GM23338 (cell line): Measurements from ENCODE around the gene SPAAR. TPM values are rescaled to one million over a fixed set of nuclear protein-coding genes. Genes with fewer than 3 reads are reported as not detected.

Source experiments
- ATAC-seq: fragments of 200-7000 bp; cut with Tn5 transposase; 3 replicates; pipeline ENCODE4 v1.9.1; 2020
- DNase-seq: peaks from one replicate; pipeline ENCODE4 v3.0.0-alpha.2; 2015; ENCODE audit warnings: low spot score
- H2AFZ ChIP-seq: fragments of 200-600 bp; sonication (generic); 2 replicates; pipeline ENCODE4 v1.8.0; 2016; ENCODE audit warnings: antibody characterized with exemption, mild to moderate bottlenecking, moderate library complexity
- H3F3A ChIP-seq: fragments of 200-600 bp; sonication (generic); replicated peaks from 2 replicates; pipeline ENCODE4 v1.8.0; 2017; ENCODE audit warnings: antibody characterized with exemption, mixed run types, low read depth
- H3K27ac ChIP-seq: fragments of 200-600 bp; sonication (generic); 2 replicates; pipeline ENCODE4 v1.6.1; 2016; ENCODE audit warnings: low read depth
- H3K27me3 ChIP-seq: fragments of 200-600 bp; sonication (generic); 2 replicates; pipeline ENCODE4 v1.8.0; 2016; ENCODE audit warnings: mild to moderate bottlenecking, mixed run types, moderate library complexity; ENCODE audit not compliant: insufficient read depth
- H3K36me3 ChIP-seq: fragments of 200-600 bp; sonication (generic); 2 replicates; pipeline ENCODE4 v1.8.0; 2016; ENCODE audit warnings: mild to moderate bottlenecking; ENCODE audit not compliant: insufficient read depth
- H3K4me1 ChIP-seq: fragments of 200-600 bp; sonication (generic); 2 replicates; pipeline ENCODE4 v1.8.0; 2016; ENCODE audit warnings: mild to moderate bottlenecking, moderate library complexity; ENCODE audit not compliant: insufficient read depth
- H3K4me2 ChIP-seq: fragments of 200-600 bp; sonication (generic); 2 replicates; pipeline ENCODE4 v1.7.1; 2017; ENCODE audit warnings: mixed run types
- H3K4me3 ChIP-seq: fragments of 200-600 bp; sonication (generic); 2 replicates; pipeline ENCODE4 v1.6.1; 2016; ENCODE audit warnings: mixed run types
- H3K79me2 ChIP-seq: fragments of 200-600 bp; sonication (generic); replicated peaks from 2 replicates; pipeline ENCODE4 v1.8.0; 2017; ENCODE audit warnings: mild to moderate bottlenecking; ENCODE audit not compliant: insufficient read depth
- H3K9me2 ChIP-seq: fragments of 200-600 bp; sonication (generic); 2 replicates; pipeline ENCODE4 v1.8.0; 2017; ENCODE audit not compliant: insufficient read depth
- H4K20me1 ChIP-seq: fragments of 200-600 bp; sonication (generic); replicated peaks from 2 replicates; pipeline ENCODE4 v1.8.0; 2017; ENCODE audit warnings: mild to moderate bottlenecking; ENCODE audit not compliant: insufficient read depth
- H3K27ac Mint-ChIP-seq: 2 replicates; pipeline ENCODE4 v1.8.0; 2020; ENCODE audit warnings: inconsistent platforms, mild to moderate bottlenecking, moderate library complexity, mixed read lengths
- H3K27me3 Mint-ChIP-seq: 3 replicates; pipeline ENCODE4 v1.8.0; 2022; ENCODE audit warnings: low read depth, mild to moderate bottlenecking, moderate library complexity, mixed read lengths, inconsistent platforms; ENCODE audit not compliant: insufficient read depth, poor library complexity
- H3K36me3 Mint-ChIP-seq: 3 replicates; pipeline ENCODE4 v1.8.0; 2021; ENCODE audit warnings: low read depth, mild to moderate bottlenecking, inconsistent platforms, moderate library complexity, mixed read lengths
- H3K4me1 Mint-ChIP-seq: 3 replicates; pipeline ENCODE4 v1.8.0; 2020; ENCODE audit warnings: mild to moderate bottlenecking, inconsistent platforms, mixed read lengths
- H3K4me3 Mint-ChIP-seq: 3 replicates; pipeline ENCODE4 v1.8.0; 2021; ENCODE audit warnings: moderate library complexity, mild to moderate bottlenecking, inconsistent platforms, mixed read lengths
- H3K9me3 Mint-ChIP-seq: 3 replicates; pipeline ENCODE4 v1.8.0; 2020; ENCODE audit warnings: moderate library complexity, mild to moderate bottlenecking, inconsistent platforms, mixed read lengths
- CREB1 ChIP-seq: fragments of 250-450 bp; sonication (Bioruptor Pico); IDR thresholded peaks from 2 replicates; pipeline ENCODE4 v1.5.0; 2020; ENCODE audit warnings: low read depth, mild to moderate bottlenecking, moderate library complexity
- CTCF ChIP-seq, 2 experiments: fragments of 200-600 bp in 1 of 2; sonication (generic) in 1 of 2; conservative IDR thresholded peaks; 2 replicates each; pipeline versions ENCODE4 v1.5.1 to v1.6.1; 2016 to 2017; ENCODE audit warnings: antibody characterized with exemption in 2 of 2, low read depth in 2 of 2, mild to moderate bottlenecking in 2 of 2, moderate library complexity in 1 of 2
- ETS1 ChIP-seq: IDR thresholded peaks from 2 replicates; pipeline ENCODE4 v1.6.1; 2016; ENCODE audit warnings: antibody characterized with exemption
- EZH2 ChIP-seq: fragments of 200-600 bp; sonication (generic); IDR thresholded peaks from one replicate; pipeline ENCODE4 v1.8.0; 2017; ENCODE audit warnings: antibody characterized with exemption, mild to moderate bottlenecking, low read depth; ENCODE audit not compliant: unreplicated experiment
- EZH2phosphoT487 ChIP-seq: fragments of 200-600 bp; sonication (generic); IDR thresholded peaks from one replicate; pipeline ENCODE4 v1.8.1; 2018; ENCODE audit warnings: antibody characterized with exemption; ENCODE audit not compliant: unreplicated experiment
- JUNB ChIP-seq: IDR thresholded peaks from one replicate; pipeline ENCODE4 v1.6.1; 2016; ENCODE audit warnings: antibody characterized with exemption; ENCODE audit not compliant: unreplicated experiment
- NANOG ChIP-seq: IDR thresholded peaks from 2 replicates; pipeline ENCODE4 v1.6.1; 2016; ENCODE audit warnings: antibody characterized with exemption, borderline replicate concordance
- POLR2AphosphoS5 ChIP-seq: IDR thresholded peaks from 2 replicates; pipeline ENCODE4 v1.6.1; 2016; ENCODE audit warnings: antibody characterized with exemption, low read depth
- REST ChIP-seq: IDR thresholded peaks from one replicate; pipeline ENCODE4 v1.6.1; 2018; ENCODE audit warnings: antibody characterized with exemption; ENCODE audit not compliant: unreplicated experiment
- STAT1 ChIP-seq: IDR thresholded peaks from one replicate; pipeline ENCODE4 v1.6.1; 2016; ENCODE audit warnings: antibody characterized with exemption; ENCODE audit not compliant: unreplicated experiment
- ZNF114 ChIP-seq: fragments of 250-450 bp; sonication (Bioruptor Pico); IDR thresholded peaks from 2 replicates; pipeline ENCODE4 v1.5.0; 2020; ENCODE audit warnings: mild to moderate bottlenecking, moderate library complexity
- ZNF331 ChIP-seq: fragments of 250-450 bp; sonication (Bioruptor Pico); IDR thresholded peaks from 2 replicates; pipeline ENCODE4 v1.5.0; 2020; ENCODE audit warnings: low read depth, mild to moderate bottlenecking, moderate library complexity
- polyA plus RNA-seq: library from polyadenylated mRNA; unstranded; fragments of >200 nt; fragmentation: Nextera tagmentation; extraction: Ambion mirVana; gene quantifications from 2 replicates; pipeline ENCODE4 v1.2.1, GENCODE V29; 2016
- total RNA-seq: library from RNA; depleted of rRNA; stranded (reverse); fragments of >200 nt; shearing (Covaris generic); gene quantifications from 2 replicates; pipeline ENCODE4 v1.2.3, GENCODE V29; 2014

SPAAR gene
- total and polyA plus RNA-seq, 2 experiments from 2014 or later, result not detected

GRCh38 chr9:35923927-35924763, 14.9 kb downstream of the SPAAR start:
- H3F3A ChIP-seq, result no peaks in the 10 kb centered on the region
- Mint-ChIP-seq H3K27ac (no peak overlapping the region), H3K36me3 (no peaks in the 10 kb centered on the region), H3K4me3 (no peak overlapping the region), H3K27me3 (peaks cover 3% of the 10 kb centered on the region), H3K9me3 (no peaks in the 10 kb centered on the region; the same call in 2 of the 3 replicates), H3K4me1 (peaks cover 3% of the 10 kb centered on the region; the same call in 2 of the 3 replicates)
- H3K4me3 ChIP-seq, result no peak overlapping the region
- no peaks in the 10 kb centered on the region for H3K27me3 ChIP-seq
- H3K36me3 ChIP-seq, result no peaks in the 10 kb centered on the region
- H2AFZ ChIP-seq, result 0 out of 2 replicates have a peak overlapping the region, but pooled peaks have one; percentile 8
- no peaks in the 10 kb centered on the region for H4K20me1 ChIP-seq
- no peak for TF ChIP-seq EZH2phosphoT487
- no peaks in the 10 kb centered on the region for H3K4me1 ChIP-seq
- no peak for DNase-seq
- no peaks in the 10 kb centered on the region for H3K9me2 ChIP-seq
- ATAC-seq, result no peak
- no peak overlapping the region for H3K27ac ChIP-seq
- H3K79me2 ChIP-seq, result no peaks in the 10 kb centered on the region
- H3K4me2 ChIP-seq, result no peak overlapping the region

- no peaks in the 10 kb centered on the region for H3K36me3 ChIP-seq
- H3K9me3 Mint-ChIP-seq, result no peaks in the 10 kb centered on the region; the same call in 2 of the 3 replicates
- H3K79me2 ChIP-seq, result no peaks in the 10 kb centered on the region
- H4K20me1 ChIP-seq, result no peaks in the 10 kb centered on the region
- H3F3A ChIP-seq, result no peaks in the 10 kb centered on the region
- ATAC-seq (no peak), DNase-seq (no peak)
- H3K9me2 ChIP-seq, result no peaks in the 10 kb centered on the region
- H3K4me2 ChIP-seq, result no peak overlapping the region
- no peaks in the 10 kb centered on the region for H3K36me3 Mint-ChIP-seq
- no peak overlapping the region for H3K27ac ChIP-seq
- H3K4me1 Mint-ChIP-seq, result peaks cover 3% of the 10 kb centered on the region; the same call in 2 of the 3 replicates
- H3K27ac Mint-ChIP-seq, result no peak overlapping the region
- no peak overlapping the region for H2AFZ ChIP-seq
- no peak overlapping the region for H3K4me3 ChIP-seq
- H3K4me1 ChIP-seq, result no peaks in the 10 kb centered on the region
- no peak overlapping the region for H3K4me3 Mint-ChIP-seq
- no peaks in the 10 kb centered on the region for H3K27me3 ChIP-seq
- H3K27me3 Mint-ChIP-seq, result peaks cover 4% of the 10 kb centered on the region
- TF ChIP-seq CREB1 (no peak), NANOG (no peak), POLR2AphosphoS5 (no peak), ZNF114 (no peak), ZNF331 (no peak), EZH2phosphoT487 (no peak), REST (no peak), JUNB (no peak), ETS1 (no peak), STAT1 (no peak), CTCF (conservative IDR thresholded peaks at IDR 0.05; ENCODE audit: low read depth in 2 of 2) (no peak), EZH2 (no peak)
Observed at GRCh38 chr9:35928591-35929452, 19.5 kb downstream of the SPAAR start.
